Caco-2 (cell line): ENCODE measurements around the gene KLK1. TPM values are rescaled to one million over a fixed set of nuclear protein-coding genes. Genes with fewer than 3 reads are reported as not detected.

Experiments
- BruUV-seq: library from RNA; stranded (reverse); fragments of 400-500 nt; replicated peaks from 2 replicates; lab custom pipeline; 2021; lab: Mats Ljungman, UMichigan
- CTCF ChIA-PET: fragments of 300-600 bp; sonication (Branson Sonifier 250); formaldehyde crosslinking; loops from one replicate; lab custom pipeline; 2022; ENCODE audit warnings: antibody characterized with exemption; lab: Charles Lee
- POLR2A ChIA-PET: fragments of 300-600 bp; sonication (Branson Sonifier 250); formaldehyde crosslinking; loops from one replicate; lab custom pipeline; 2022; ENCODE audit warnings: antibody characterized with exemption; lab: Charles Lee
- DNase-seq, 2 experiments: peaks; one replicate each; pipeline versions ENCODE4 v3.0.0 to v3.0.0-alpha.2; 2020 to 2022
- H3K27me3 ChIP-seq: replicated peaks from 2 replicates; pipeline ENCODE4 v1.6.0; 2011; ENCODE audit warnings: low read length; ENCODE audit not compliant: control insufficient read depth, insufficient read depth
- H3K36me3 ChIP-seq: 2 replicates; pipeline ENCODE4 v1.5.1; 2011; ENCODE audit warnings: low read length; ENCODE audit not compliant: control insufficient read depth, insufficient read depth
- H3K4me1 ChIP-seq: fragments of 250-450 bp; sonication (Bioruptor Pico); 2 replicates; pipeline ENCODE4 v1.5.1; 2020; ENCODE audit warnings: mild to moderate bottlenecking
- H3K4me3 ChIP-seq: 2 replicates; pipeline ENCODE4 v1.5.1; 2011; ENCODE audit warnings: low read depth, mild to moderate bottlenecking, control low read depth, low read length
- H3K9me3 ChIP-seq: fragments of 250-450 bp; sonication (Bioruptor Pico); 2 replicates; pipeline ENCODE4 v1.5.1; 2020; ENCODE audit warnings: mild to moderate bottlenecking, moderate library complexity
- H3K27ac Mint-ChIP-seq: one replicate; pipeline ENCODE4 v1.8.0; 2022; ENCODE audit warnings: mixed read lengths; ENCODE audit not compliant: unreplicated experiment
- H3K27me3 Mint-ChIP-seq: one replicate; pipeline ENCODE4 v1.8.0; 2022; ENCODE audit warnings: mixed read lengths; ENCODE audit not compliant: insufficient read depth, unreplicated experiment
- H3K36me3 Mint-ChIP-seq: one replicate; pipeline ENCODE4 v1.8.0; 2022; ENCODE audit warnings: mild to moderate bottlenecking, mixed read lengths; ENCODE audit not compliant: insufficient read depth, unreplicated experiment
- H3K4me1 Mint-ChIP-seq: one replicate; pipeline ENCODE4 v1.8.0; 2022; ENCODE audit warnings: low read depth, mixed read lengths; ENCODE audit not compliant: unreplicated experiment
- H3K4me3 Mint-ChIP-seq: one replicate; pipeline ENCODE4 v1.8.0; 2022; ENCODE audit warnings: mild to moderate bottlenecking, moderate library complexity, mixed read lengths; ENCODE audit not compliant: unreplicated experiment
- H3K9me3 Mint-ChIP-seq: one replicate; pipeline ENCODE4 v1.8.0; 2022; ENCODE audit warnings: mixed read lengths; ENCODE audit not compliant: unreplicated experiment
- intact Hi-C: fragments of 100-400 bp; cut with micrococcal nuclease; formaldehyde crosslinking; loops from one replicate; pipeline ENCODE4 v1.10.0; 2022; ENCODE audit not compliant: unreplicated experiment
- total RNA-seq: library from RNA; stranded (reverse); gene quantifications from 2 replicates; pipeline ENCODE4 v1.2.3, GENCODE V29; 2022
- TF ChIP-seq, protein P1 (sequence below), 2 experiments: fragments of 200-600 bp in 1 of 2; IDR thresholded peaks; 1 replicate in 1 of 2; 2 replicates in 1 of 2; pipeline versions ENCODE4 v1.5.1 to v1.8.0; 2011 to 2022; ENCODE audit warnings: antibody characterized with exemption in 1 of 2, control low read depth in 1 of 2, inconsistent platforms in 1 of 2, low read depth in 1 of 2, low read length in 1 of 2, mild to moderate bottlenecking in 1 of 2, moderate library complexity in 1 of 2; ENCODE audit not compliant: insufficient read depth in 1 of 2, severe bottlenecking in 1 of 2, unreplicated experiment in 1 of 2

Gene KLK1
- total RNA-seq, 1 experiment from 2014 or later = 0.73 TPM

GRCh38 chr19:50790922-50791467, 32.6 kb downstream of the KLK1 start:
- no peaks in the 10 kb centered on the region for H3K9me3 ChIP-seq
- Mint-ChIP-seq H3K36me3 (peaks cover 72% of the 10 kb centered on the region), H3K27ac (peak overlapping the region; percentile 36), H3K4me3 (peak overlapping the region; percentile 20), H3K4me1 (peaks cover 7% of the 10 kb centered on the region), H3K27me3 (peaks cover 5% of the 10 kb centered on the region), H3K9me3 (no peaks in the 10 kb centered on the region)
- ChIA-PET CTCF (interaction anchor here (1.0 kb wide), 1 partner anchor 66 kb away, joined by 11 read pairs; no protein-coding TSS in a partner anchor), POLR2A (no interaction called here)
- no peak overlapping the region for H3K4me3 ChIP-seq
- DNase-seq = no peak
- H3K4me1 ChIP-seq = no peaks in the 10 kb centered on the region
- H3K36me3 ChIP-seq = no peaks in the 10 kb centered on the region
- intact Hi-C loops = no loop called here
- H3K27me3 ChIP-seq = no peaks in the 10 kb centered on the region
- BruUV-seq = no TSS peak
- TF ChIP-seq, protein P1, sequence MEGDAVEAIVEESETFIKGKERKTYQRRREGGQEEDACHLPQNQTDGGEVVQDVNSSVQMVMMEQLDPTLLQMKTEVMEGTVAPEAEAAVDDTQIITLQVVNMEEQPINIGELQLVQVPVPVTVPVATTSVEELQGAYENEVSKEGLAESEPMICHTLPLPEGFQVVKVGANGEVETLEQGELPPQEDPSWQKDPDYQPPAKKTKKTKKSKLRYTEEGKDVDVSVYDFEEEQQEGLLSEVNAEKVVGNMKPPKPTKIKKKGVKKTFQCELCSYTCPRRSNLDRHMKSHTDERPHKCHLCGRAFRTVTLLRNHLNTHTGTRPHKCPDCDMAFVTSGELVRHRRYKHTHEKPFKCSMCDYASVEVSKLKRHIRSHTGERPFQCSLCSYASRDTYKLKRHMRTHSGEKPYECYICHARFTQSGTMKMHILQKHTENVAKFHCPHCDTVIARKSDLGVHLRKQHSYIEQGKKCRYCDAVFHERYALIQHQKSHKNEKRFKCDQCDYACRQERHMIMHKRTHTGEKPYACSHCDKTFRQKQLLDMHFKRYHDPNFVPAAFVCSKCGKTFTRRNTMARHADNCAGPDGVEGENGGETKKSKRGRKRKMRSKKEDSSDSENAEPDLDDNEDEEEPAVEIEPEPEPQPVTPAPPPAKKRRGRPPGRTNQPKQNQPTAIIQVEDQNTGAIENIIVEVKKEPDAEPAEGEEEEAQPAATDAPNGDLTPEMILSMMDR (IDR thresholded peaks at IDR 0.05; ENCODE audit: insufficient read depth in 1 of 2, low read depth in 1 of 2, low read length in 1 of 2, severe bottlenecking in 1 of 2, unreplicated experiment in 1 of 2) = no peak

DNA sequence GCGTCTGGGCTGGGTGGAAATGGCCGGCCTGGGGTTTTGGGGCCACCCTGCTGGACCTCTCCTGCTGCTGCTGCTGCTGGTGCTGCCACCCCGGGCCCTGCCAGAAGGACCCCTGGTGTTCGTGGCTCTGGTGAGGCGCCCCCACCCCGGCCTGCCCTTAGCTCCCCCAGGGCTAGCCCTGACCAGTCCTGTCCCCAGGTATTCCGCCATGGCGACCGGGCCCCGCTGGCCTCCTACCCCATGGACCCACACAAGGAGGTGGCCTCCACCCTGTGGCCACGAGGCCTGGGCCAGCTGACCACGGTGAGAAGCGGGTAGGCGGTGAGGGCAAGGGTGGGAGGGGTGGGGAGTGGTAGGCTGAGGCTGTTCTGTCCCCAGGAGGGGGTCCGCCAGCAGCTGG, 33.2 kb downstream of the KLK1 start, which contains the start of gene ACP4:
Gene ACP4 (plus strand): TSS at position 20 of the 400 bp plus-strand sequence. CDS start 0 bp downstream, at position 20.
- no peaks in the 10 kb centered on the region for H3K36me3 ChIP-seq
- no peak within 1 kb of the TSS for H3K4me3 ChIP-seq
- peaks cover 7% of the 10 kb centered on the region for H3K4me1 Mint-ChIP-seq
- intact Hi-C loops = no loop called here
- TF ChIP-seq, protein P1 (IDR thresholded peaks at IDR 0.05; ENCODE audit: insufficient read depth in 1 of 2, low read depth in 1 of 2, low read length in 1 of 2, severe bottlenecking in 1 of 2, unreplicated experiment in 1 of 2) = no peak
- BruUV-seq = no TSS peak
- peak within 1 kb of the TSS; percentile 36 for H3K27ac Mint-ChIP-seq
- H3K9me3 ChIP-seq = no peaks in the 10 kb centered on the region
- POLR2A ChIA-PET = no interaction called here
- peaks cover 72% of the 10 kb centered on the region for H3K36me3 Mint-ChIP-seq
- DNase-seq = no peak
- H3K4me1 ChIP-seq = no peaks in the 10 kb centered on the region
- H3K4me3 Mint-ChIP-seq = peak within 1 kb of the TSS; percentile 20
- CTCF ChIA-PET = interaction anchor here (1.0 kb wide), 1 partner anchor 65 kb away, joined by 11 read pairs; no protein-coding TSS in a partner anchor
- H3K27me3 ChIP-seq = no peaks in the 10 kb centered on the region
- H3K9me3 Mint-ChIP-seq = no peaks in the 10 kb centered on the region
- peaks cover 7% of the 10 kb centered on the region for H3K27me3 Mint-ChIP-seq

- Histone ChIP-seq H3K4me1 (no peaks in the 10 kb centered on the region), H3K4me3 (no peak overlapping the region), H3K9me3 (no peaks in the 10 kb centered on the region), H3K36me3 (no peaks in the 10 kb centered on the region), H3K27me3 (no peaks in the 10 kb centered on the region)
- ChIA-PET CTCF (interaction anchor here (0.6 kb wide), 1 partner anchor 229 kb away, joined by 4 read pairs; no protein-coding TSS in a partner anchor), POLR2A (no interaction called here)
- Mint-ChIP-seq H3K27ac (no peak overlapping the region), H3K27me3 (peaks cover 6% of the 10 kb centered on the region), H3K4me3 (no peak overlapping the region), H3K36me3 (peaks cover 40% of the 10 kb centered on the region), H3K4me1 (no peaks in the 10 kb centered on the region), H3K9me3 (no peaks in the 10 kb centered on the region)
- DNase-seq = no peak
- BruUV-seq = no TSS peak
- intact Hi-C loops = no loop called here
- TF ChIP-seq, protein P1 (IDR thresholded peaks at IDR 0.05; ENCODE audit: insufficient read depth in 1 of 2, low read depth in 1 of 2, low read length in 1 of 2, severe bottlenecking in 1 of 2, unreplicated experiment in 1 of 2) = no peak
Measured at GRCh38 chr19:50785329-50785728, 38.3 kb downstream of the KLK1 start.
